ENCODE measurements around the gene MMP15.
"Not testable (repeated sequence)": the region's sequence is repeated elsewhere in the genome, so short reads cannot be mapped to it uniquely, and the experiment has no call there.

Gene MMP15

DNA sequence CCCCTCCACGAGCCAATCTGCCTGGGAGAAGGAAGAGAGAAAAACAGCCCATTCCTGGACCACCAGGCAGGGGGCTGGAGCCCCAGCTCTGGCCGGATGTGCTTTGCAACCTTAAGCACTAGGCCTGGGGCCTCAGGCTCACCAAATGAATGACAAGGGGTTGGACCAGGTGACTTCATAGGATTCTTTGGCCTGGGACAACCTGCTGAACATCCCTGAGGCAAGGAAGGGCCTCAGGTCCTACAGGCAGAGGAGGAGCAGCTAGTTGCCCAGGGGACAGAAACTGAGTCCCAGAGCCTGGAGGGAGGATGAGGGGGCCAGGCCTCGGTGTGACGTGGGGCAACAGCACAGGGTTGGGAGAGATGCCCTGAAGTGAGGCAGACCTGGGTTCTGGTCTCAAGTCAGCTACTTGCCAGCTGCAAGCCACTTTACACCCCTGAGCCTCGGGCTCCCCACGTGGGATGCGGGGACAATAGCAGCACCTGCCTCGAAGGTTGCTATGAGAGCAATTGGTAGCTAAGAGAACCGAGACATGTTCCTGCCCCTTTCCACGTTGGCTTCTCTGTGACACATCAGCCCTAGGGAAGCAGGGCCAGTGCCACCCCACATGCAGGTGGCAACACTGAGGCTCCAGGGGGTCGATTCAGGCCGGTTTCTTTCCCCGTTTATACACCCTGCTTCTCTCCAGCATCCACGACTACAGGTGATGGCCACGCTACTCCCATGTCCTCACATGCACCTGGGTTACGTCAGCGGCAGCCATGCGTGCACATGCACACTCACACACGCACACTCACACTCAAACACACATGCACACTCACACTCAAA is 61.0 kb downstream of the MMP15 start:
- DNase-seq (ENCODE audit: low read depth in 2 of 2), result no peak

GRCh38 chr16:58087209-58087913 is 61.8 kb downstream of the MMP15 start:
- no peak for DNase-seq (ENCODE audit: low read depth in 2 of 2)

DNA sequence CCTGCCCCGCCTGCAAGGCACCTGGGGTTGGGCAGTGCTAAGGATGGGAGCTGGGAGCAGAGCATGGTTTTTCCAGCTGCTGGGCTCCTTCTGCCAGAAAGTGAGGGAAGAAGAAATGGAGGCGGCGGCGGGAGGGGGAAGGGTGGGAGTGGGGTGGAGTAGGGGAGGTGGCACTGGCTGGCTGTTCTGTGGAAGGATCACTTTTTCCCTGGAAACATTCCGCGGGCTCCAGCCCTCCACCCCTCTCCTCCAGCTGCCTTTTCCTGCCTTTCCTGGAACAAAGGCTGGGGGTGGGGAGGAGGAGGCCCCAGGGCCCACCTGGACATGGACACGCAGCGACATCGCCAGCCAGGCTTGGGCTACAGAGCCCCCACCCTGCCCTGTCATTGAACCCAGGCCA is 62.5 kb downstream of the MMP15 start:
- DNase-seq (ENCODE audit: low read depth in 2 of 2), result no peak

GRCh38 chr16:58090396-58090795 is 64.8 kb downstream of the MMP15 start:
- not testable (repeated sequence) for DNase-seq (ENCODE audit: low read depth in 2 of 2)

GRCh38 chr16:58094026-58094425 is 68.5 kb downstream of the MMP15 start:
- no peak for DNase-seq (ENCODE audit: low read depth in 2 of 2)

DNA sequence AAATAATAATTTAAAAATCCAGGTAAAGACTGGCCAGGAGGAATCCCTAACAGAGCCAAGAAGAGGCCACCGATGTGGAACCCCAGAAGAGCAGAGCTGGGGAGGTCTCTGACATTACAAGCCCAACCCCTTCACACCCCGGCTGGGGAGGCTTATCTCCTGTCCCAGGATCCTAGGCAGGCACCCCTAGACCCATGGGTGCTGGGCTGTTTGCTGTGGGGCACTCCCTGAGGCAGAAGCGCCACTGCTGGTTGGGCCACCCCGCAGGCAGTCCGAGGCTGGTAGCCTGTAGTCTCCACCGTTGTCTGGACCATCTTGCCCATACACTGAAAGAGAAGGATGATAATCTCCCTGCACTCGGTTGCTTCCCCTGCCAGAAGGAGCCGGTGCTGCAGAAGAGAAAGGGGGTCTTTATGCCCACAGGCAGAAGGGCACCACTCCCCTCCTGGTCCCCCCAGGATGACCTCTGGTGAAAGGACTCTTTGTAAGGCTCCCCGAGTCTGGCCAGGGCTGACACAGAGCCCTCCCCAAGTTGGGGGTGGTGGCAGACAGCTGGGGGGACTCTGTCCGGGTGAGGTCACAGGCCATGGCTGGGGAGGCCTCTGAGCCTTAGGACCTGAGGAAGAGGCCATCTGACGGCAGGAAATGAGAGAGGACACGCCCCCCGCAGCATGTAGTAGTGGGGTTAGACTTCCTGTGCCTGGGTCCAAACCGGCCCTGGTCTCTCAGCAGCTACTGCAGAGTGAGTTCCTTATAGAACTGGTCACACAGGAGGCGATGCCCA is 69.4 kb downstream of the MMP15 start:
- DNase-seq (ENCODE audit: low read depth in 2 of 2), result no peak

GRCh38 chr16:58095575-58095960 is 70.0 kb downstream of the MMP15 start:
- DNase-seq (ENCODE audit: low read depth in 2 of 2), result not testable (repeated sequence)

- DNase-seq (ENCODE audit: low read depth in 2 of 2), result no peak
Measured at GRCh38 chr16:58096249-58096648, 70.7 kb downstream of the MMP15 start.

Measured in stimulated activated CD4-positive, alpha-beta T cell treated with anti-CD3 and anti-CD28 coated beads, Interleukin-4, amount 100 ng/mL, for 48 hours (primary cell).